Bone marrow (tissue), 2 donors: ENCODE data around the gene PIK3CB.
"Not testable (repeated sequence)": the region's sequence is repeated elsewhere in the genome, so short reads cannot be mapped to it uniquely, and the experiment has no call there.

Experiments used
- DNase-seq, 2 donors: peaks; one replicate each; lab custom pipeline; 2025; lab: John Stamatoyannopoulos, UW

The PIK3CB gene

GRCh38 chr3:138846824-138847223 is 12.1 kb upstream of the PIK3CB start:
- DNase-seq, result not testable (repeated sequence)

- no peak for DNase-seq
These were observed 11.6 kb upstream of the PIK3CB start for GRCh38 chr3:138846262-138846791.

- DNase-seq, result no peak
These were observed 11.0 kb upstream of the PIK3CB start for GRCh38 chr3:138845771-138846173.

- DNase-seq, result no peak
These were observed 10.5 kb upstream of the PIK3CB start for GRCh38 chr3:138845181-138845601.

GRCh38 chr3:138842483-138843188 is 7.9 kb upstream of the PIK3CB start:
- DNase-seq, result no peak

GRCh38 chr3:138838385-138838784 is 3.7 kb upstream of the PIK3CB start:
- DNase-seq, result not testable (repeated sequence)

GRCh38 chr3:138835846-138836245 is 1.1 kb upstream of the PIK3CB start:
- not testable (repeated sequence) for DNase-seq

- peak in 1 of 2 donors; percentile 2 for DNase-seq
These were observed 649 bp upstream of the PIK3CB start for GRCh38 chr3:138835397-138835757.

- peak in 1 of 2 donors; percentile 58 for DNase-seq
These were observed 681 bp downstream of the PIK3CB start for GRCh38 chr3:138833899-138834595.

GRCh38 chr3:138832473-138833057 is 2.2 kb downstream of the PIK3CB start:
- not testable (repeated sequence) for DNase-seq

GRCh38 chr3:138829886-138830510 is 4.7 kb downstream of the PIK3CB start:
- DNase-seq, result no peak

- DNase-seq, result no peak
These were observed 5.6 kb downstream of the PIK3CB start for GRCh38 chr3:138829097-138829496.

- no peak for DNase-seq
These were observed 7.5 kb downstream of the PIK3CB start for GRCh38 chr3:138827222-138827621.

- DNase-seq, result no peak
These were observed 9.4 kb downstream of the PIK3CB start for GRCh38 chr3:138825336-138825735.

- DNase-seq, result no peak
These were observed 10.6 kb downstream of the PIK3CB start for GRCh38 chr3:138824114-138824506.

- DNase-seq, result not testable (repeated sequence)
These were observed 14.3 kb downstream of the PIK3CB start for GRCh38 chr3:138820379-138820778.

- DNase-seq, result no peak
These were observed 16.4 kb downstream of the PIK3CB start for GRCh38 chr3:138818185-138818860.

GRCh38 chr3:138817695-138818094 is 17.0 kb downstream of the PIK3CB start:
- DNase-seq, result no peak

GRCh38 chr3:138812806-138813205 is 21.9 kb downstream of the PIK3CB start:
- DNase-seq, result no peak

GRCh38 chr3:138809500-138810256 is 25.1 kb downstream of the PIK3CB start:
- no peak for DNase-seq
